GM23338 (cell line): ENCODE measurements around the gene POGZ. TPM values are rescaled to one million over a fixed set of nuclear protein-coding genes. Genes with fewer than 3 reads are reported as not detected.

Experiments used
- ATAC-seq: fragments of 200-7000 bp; cut with Tn5 transposase; 3 replicates; pipeline ENCODE4 v1.9.1; 2020
- DNase-seq: peaks from one replicate; pipeline ENCODE4 v3.0.0-alpha.2; 2015; ENCODE audit warnings: low spot score
- H2AFZ ChIP-seq: fragments of 200-600 bp; sonication (generic); 2 replicates; pipeline ENCODE4 v1.8.0; 2016; ENCODE audit warnings: antibody characterized with exemption, mild to moderate bottlenecking, moderate library complexity
- H3F3A ChIP-seq: fragments of 200-600 bp; sonication (generic); replicated peaks from 2 replicates; pipeline ENCODE4 v1.8.0; 2017; ENCODE audit warnings: antibody characterized with exemption, mixed run types, low read depth
- H3K27ac ChIP-seq: fragments of 200-600 bp; sonication (generic); 2 replicates; pipeline ENCODE4 v1.6.1; 2016; ENCODE audit warnings: low read depth
- H3K27me3 ChIP-seq: fragments of 200-600 bp; sonication (generic); 2 replicates; pipeline ENCODE4 v1.8.0; 2016; ENCODE audit warnings: mild to moderate bottlenecking, mixed run types, moderate library complexity; ENCODE audit not compliant: insufficient read depth
- H3K36me3 ChIP-seq: fragments of 200-600 bp; sonication (generic); 2 replicates; pipeline ENCODE4 v1.8.0; 2016; ENCODE audit warnings: mild to moderate bottlenecking; ENCODE audit not compliant: insufficient read depth
- H3K4me1 ChIP-seq: fragments of 200-600 bp; sonication (generic); 2 replicates; pipeline ENCODE4 v1.8.0; 2016; ENCODE audit warnings: mild to moderate bottlenecking, moderate library complexity; ENCODE audit not compliant: insufficient read depth
- H3K4me2 ChIP-seq: fragments of 200-600 bp; sonication (generic); 2 replicates; pipeline ENCODE4 v1.7.1; 2017; ENCODE audit warnings: mixed run types
- H3K4me3 ChIP-seq: fragments of 200-600 bp; sonication (generic); 2 replicates; pipeline ENCODE4 v1.6.1; 2016; ENCODE audit warnings: mixed run types
- H3K79me2 ChIP-seq: fragments of 200-600 bp; sonication (generic); replicated peaks from 2 replicates; pipeline ENCODE4 v1.8.0; 2017; ENCODE audit warnings: mild to moderate bottlenecking; ENCODE audit not compliant: insufficient read depth
- H3K9me2 ChIP-seq: fragments of 200-600 bp; sonication (generic); 2 replicates; pipeline ENCODE4 v1.8.0; 2017; ENCODE audit not compliant: insufficient read depth
- H4K20me1 ChIP-seq: fragments of 200-600 bp; sonication (generic); replicated peaks from 2 replicates; pipeline ENCODE4 v1.8.0; 2017; ENCODE audit warnings: mild to moderate bottlenecking; ENCODE audit not compliant: insufficient read depth
- H3K27ac Mint-ChIP-seq: 2 replicates; pipeline ENCODE4 v1.8.0; 2020; ENCODE audit warnings: inconsistent platforms, mild to moderate bottlenecking, moderate library complexity, mixed read lengths
- H3K27me3 Mint-ChIP-seq: 3 replicates; pipeline ENCODE4 v1.8.0; 2022; ENCODE audit warnings: low read depth, mild to moderate bottlenecking, moderate library complexity, mixed read lengths, inconsistent platforms; ENCODE audit not compliant: insufficient read depth, poor library complexity
- H3K36me3 Mint-ChIP-seq: 3 replicates; pipeline ENCODE4 v1.8.0; 2021; ENCODE audit warnings: low read depth, mild to moderate bottlenecking, inconsistent platforms, moderate library complexity, mixed read lengths
- H3K4me1 Mint-ChIP-seq: 3 replicates; pipeline ENCODE4 v1.8.0; 2020; ENCODE audit warnings: mild to moderate bottlenecking, inconsistent platforms, mixed read lengths
- H3K4me3 Mint-ChIP-seq: 3 replicates; pipeline ENCODE4 v1.8.0; 2021; ENCODE audit warnings: moderate library complexity, mild to moderate bottlenecking, inconsistent platforms, mixed read lengths
- H3K9me3 Mint-ChIP-seq: 3 replicates; pipeline ENCODE4 v1.8.0; 2020; ENCODE audit warnings: moderate library complexity, mild to moderate bottlenecking, inconsistent platforms, mixed read lengths
- CREB1 ChIP-seq: fragments of 250-450 bp; sonication (Bioruptor Pico); IDR thresholded peaks from 2 replicates; pipeline ENCODE4 v1.5.0; 2020; ENCODE audit warnings: low read depth, mild to moderate bottlenecking, moderate library complexity
- CTCF ChIP-seq, 2 experiments: fragments of 200-600 bp in 1 of 2; sonication (generic) in 1 of 2; conservative IDR thresholded peaks; 2 replicates each; pipeline versions ENCODE4 v1.5.1 to v1.6.1; 2016 to 2017; ENCODE audit warnings: antibody characterized with exemption in 2 of 2, low read depth in 2 of 2, mild to moderate bottlenecking in 2 of 2, moderate library complexity in 1 of 2
- ETS1 ChIP-seq: IDR thresholded peaks from 2 replicates; pipeline ENCODE4 v1.6.1; 2016; ENCODE audit warnings: antibody characterized with exemption
- EZH2 ChIP-seq: fragments of 200-600 bp; sonication (generic); IDR thresholded peaks from one replicate; pipeline ENCODE4 v1.8.0; 2017; ENCODE audit warnings: antibody characterized with exemption, mild to moderate bottlenecking, low read depth; ENCODE audit not compliant: unreplicated experiment
- EZH2phosphoT487 ChIP-seq: fragments of 200-600 bp; sonication (generic); IDR thresholded peaks from one replicate; pipeline ENCODE4 v1.8.1; 2018; ENCODE audit warnings: antibody characterized with exemption; ENCODE audit not compliant: unreplicated experiment
- JUNB ChIP-seq: IDR thresholded peaks from one replicate; pipeline ENCODE4 v1.6.1; 2016; ENCODE audit warnings: antibody characterized with exemption; ENCODE audit not compliant: unreplicated experiment
- NANOG ChIP-seq: IDR thresholded peaks from 2 replicates; pipeline ENCODE4 v1.6.1; 2016; ENCODE audit warnings: antibody characterized with exemption, borderline replicate concordance
- POLR2AphosphoS5 ChIP-seq: IDR thresholded peaks from 2 replicates; pipeline ENCODE4 v1.6.1; 2016; ENCODE audit warnings: antibody characterized with exemption, low read depth
- REST ChIP-seq: IDR thresholded peaks from one replicate; pipeline ENCODE4 v1.6.1; 2018; ENCODE audit warnings: antibody characterized with exemption; ENCODE audit not compliant: unreplicated experiment
- STAT1 ChIP-seq: IDR thresholded peaks from one replicate; pipeline ENCODE4 v1.6.1; 2016; ENCODE audit warnings: antibody characterized with exemption; ENCODE audit not compliant: unreplicated experiment
- ZNF114 ChIP-seq: fragments of 250-450 bp; sonication (Bioruptor Pico); IDR thresholded peaks from 2 replicates; pipeline ENCODE4 v1.5.0; 2020; ENCODE audit warnings: mild to moderate bottlenecking, moderate library complexity
- ZNF331 ChIP-seq: fragments of 250-450 bp; sonication (Bioruptor Pico); IDR thresholded peaks from 2 replicates; pipeline ENCODE4 v1.5.0; 2020; ENCODE audit warnings: low read depth, mild to moderate bottlenecking, moderate library complexity
- ZNF462 ChIP-seq: fragments of 250-450 bp; sonication (Bioruptor Pico); IDR thresholded peaks from 2 replicates; pipeline ENCODE4 v1.5.0; 2020; ENCODE audit warnings: mild to moderate bottlenecking, moderate library complexity
- polyA plus RNA-seq: library from polyadenylated mRNA; unstranded; fragments of >200 nt; fragmentation: Nextera tagmentation; extraction: Ambion mirVana; gene quantifications from 2 replicates; pipeline ENCODE4 v1.2.1, GENCODE V29; 2016
- total RNA-seq: library from RNA; depleted of rRNA; stranded (reverse); fragments of >200 nt; shearing (Covaris generic); gene quantifications from 2 replicates; pipeline ENCODE4 v1.2.3, GENCODE V29; 2014

Gene POGZ
- total and polyA plus RNA-seq, 2 experiments from 2014 or later: 47.0 to 72.5 TPM

GRCh38 chr1:151368393-151369301 lies 90.6 kb downstream of the POGZ start:
- no peaks in the 10 kb centered on the region for H3K27me3 ChIP-seq
- Mint-ChIP-seq H3K27me3 (peaks cover 14% of the 10 kb centered on the region), H3K9me3 (peaks cover 5% of the 10 kb centered on the region), H3K27ac (no peak overlapping the region), H3K4me3 (no peak overlapping the region), H3K36me3 (peaks cover 18% of the 10 kb centered on the region), H3K4me1 (peaks cover 20% of the 10 kb centered on the region)
- DNase-seq (no peak), ATAC-seq (no peak)
- H3K4me1 ChIP-seq: peaks cover 16% of the 10 kb centered on the region
- H4K20me1 ChIP-seq: no peaks in the 10 kb centered on the region
- no peak for TF ChIP-seq NANOG
- TF ChIP-seq ZNF114 (CRISPR knock-in tag): no peak
- TF ChIP-seq ZNF331 (CRISPR knock-in tag): no peak
- TF ChIP-seq CREB1: no peak
- no peak for TF ChIP-seq JUNB
- no peak for TF ChIP-seq STAT1
- TF ChIP-seq CTCF (conservative IDR thresholded peaks at IDR 0.05; ENCODE audit: low read depth in 2 of 2): no peak
- no peak for TF ChIP-seq EZH2phosphoT487
- TF ChIP-seq REST: no peak
- no peak for TF ChIP-seq POLR2AphosphoS5
- TF ChIP-seq ZNF462 (CRISPR knock-in tag): no peak
- no peak for TF ChIP-seq ETS1
- no peak for TF ChIP-seq EZH2
- H3K4me2 ChIP-seq: no peak overlapping the region
- H3K36me3 ChIP-seq: no peaks in the 10 kb centered on the region
- H2AFZ ChIP-seq: no peak overlapping the region
- no peaks in the 10 kb centered on the region for H3F3A ChIP-seq
- H3K4me3 ChIP-seq: no peak overlapping the region
- H3K79me2 ChIP-seq: no peaks in the 10 kb centered on the region
- H3K27ac ChIP-seq: no peak overlapping the region
- H3K9me2 ChIP-seq: no peaks in the 10 kb centered on the region
